ENCODE data around the gene NEO1. TPM values are rescaled to one million over a fixed set of nuclear protein-coding genes. Genes with fewer than 3 reads are reported as not detected.
"Not testable (repeated sequence)": the region's sequence is repeated elsewhere in the genome, so short reads cannot be mapped to it uniquely, and the experiment has no call there.

Gene NEO1
- total RNA-seq, 1 donor from 2014 or later = 44.6 TPM

DNA sequence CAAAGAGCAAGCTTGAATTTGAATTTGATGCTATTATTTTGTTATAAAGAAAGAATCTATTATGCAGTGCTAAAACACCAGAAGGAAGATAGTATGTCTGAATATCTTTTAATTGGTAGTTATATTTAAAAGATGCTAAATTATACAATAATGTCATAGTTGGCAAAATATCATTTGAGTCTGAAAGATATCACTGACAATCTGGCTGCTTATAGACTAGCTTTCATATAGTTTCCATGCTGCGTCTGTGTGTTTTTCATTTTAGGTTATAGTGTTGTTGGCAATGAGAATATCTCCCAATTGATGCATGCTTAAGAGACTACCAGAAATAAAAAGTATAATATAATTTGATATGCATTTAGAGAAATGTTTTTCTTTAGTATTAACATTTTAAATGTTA lies 142.9 kb downstream of the NEO1 start:
- no peak for DNase-seq (ENCODE audit: low read depth in 2 of 2)

DNA sequence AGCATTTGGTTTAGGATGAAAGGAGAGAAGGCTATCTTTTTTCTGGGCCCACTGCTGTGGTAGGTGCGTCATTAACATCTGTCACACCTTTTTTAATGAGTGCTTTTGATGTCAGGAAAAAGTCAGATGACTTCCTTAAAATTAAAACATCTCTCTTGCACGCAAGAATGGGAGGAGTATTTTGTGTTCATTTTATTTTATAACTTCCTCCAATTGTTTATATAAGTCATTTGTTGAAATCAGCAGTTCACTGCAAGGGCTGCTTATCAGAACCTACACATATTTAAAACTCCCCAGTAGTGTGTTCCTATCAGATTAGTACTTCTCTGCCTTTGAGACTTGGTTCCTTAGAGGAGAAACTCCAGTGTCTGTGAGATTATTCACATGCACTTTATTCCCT lies 143.8 kb downstream of the NEO1 start:
- DNase-seq (ENCODE audit: low read depth in 2 of 2) = peak in 1 of 2 donors; percentile 50

DNA sequence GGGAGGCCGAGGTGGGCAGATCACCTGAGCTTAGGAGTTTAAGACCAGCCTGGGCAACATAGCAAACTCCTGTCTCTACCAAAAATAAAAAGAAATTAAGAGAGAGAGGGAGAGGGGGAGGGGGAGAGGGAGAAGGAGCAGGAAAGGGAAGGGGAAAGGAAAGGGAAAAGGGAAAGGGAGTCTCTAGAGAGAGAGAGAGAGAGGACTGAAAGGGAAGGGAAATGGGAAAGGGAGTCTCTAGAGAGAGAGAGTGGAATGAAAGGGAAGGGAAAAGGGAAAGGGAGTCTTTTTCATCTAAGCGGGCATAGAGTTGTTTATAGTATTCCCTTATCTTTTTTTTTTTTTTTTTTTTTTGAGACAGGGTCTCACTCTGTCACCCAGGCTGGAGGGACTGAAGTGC lies 148.1 kb downstream of the NEO1 start:
- DNase-seq (ENCODE audit: low read depth in 2 of 2) = no peak

DNA sequence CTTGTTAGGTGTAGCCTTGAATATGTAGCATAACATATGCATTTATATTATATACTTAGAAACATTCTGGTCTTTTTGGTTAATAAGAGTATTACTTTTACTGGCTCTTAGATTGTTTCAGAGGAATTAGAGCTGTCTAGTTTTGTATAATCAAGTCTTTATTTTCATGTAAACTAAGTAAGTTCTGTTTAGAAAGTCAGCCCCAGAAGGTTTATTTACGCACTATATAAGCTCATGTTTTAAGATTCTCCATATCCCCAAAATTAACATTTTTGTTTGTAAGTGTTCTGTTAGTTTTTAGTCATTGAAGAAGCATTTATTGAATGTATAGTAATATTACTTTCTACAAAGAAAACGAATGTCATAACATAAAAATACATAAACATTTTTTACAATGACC lies 158.4 kb downstream of the NEO1 start:
- no peak for DNase-seq (ENCODE audit: low read depth in 2 of 2)

DNA sequence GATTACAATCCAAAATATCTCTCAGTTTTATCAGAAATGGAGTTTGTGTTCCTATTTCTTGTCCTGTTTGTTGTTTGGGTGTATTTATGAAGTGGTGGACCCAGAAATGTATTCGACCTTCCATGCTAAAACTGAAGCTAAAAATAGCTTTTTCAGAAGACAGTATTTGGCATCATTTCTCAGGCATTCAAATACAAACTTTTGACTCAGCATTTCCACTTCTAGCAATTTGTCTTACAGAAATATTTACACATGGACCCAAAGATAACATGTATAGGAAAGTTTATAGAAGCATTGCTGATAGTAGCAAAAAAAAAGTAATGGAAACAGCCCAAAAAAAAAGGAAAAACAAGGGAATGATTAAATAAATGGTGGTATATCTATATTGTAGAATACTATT lies 160.2 kb downstream of the NEO1 start:
- DNase-seq (ENCODE audit: low read depth in 2 of 2) = no peak

DNA sequence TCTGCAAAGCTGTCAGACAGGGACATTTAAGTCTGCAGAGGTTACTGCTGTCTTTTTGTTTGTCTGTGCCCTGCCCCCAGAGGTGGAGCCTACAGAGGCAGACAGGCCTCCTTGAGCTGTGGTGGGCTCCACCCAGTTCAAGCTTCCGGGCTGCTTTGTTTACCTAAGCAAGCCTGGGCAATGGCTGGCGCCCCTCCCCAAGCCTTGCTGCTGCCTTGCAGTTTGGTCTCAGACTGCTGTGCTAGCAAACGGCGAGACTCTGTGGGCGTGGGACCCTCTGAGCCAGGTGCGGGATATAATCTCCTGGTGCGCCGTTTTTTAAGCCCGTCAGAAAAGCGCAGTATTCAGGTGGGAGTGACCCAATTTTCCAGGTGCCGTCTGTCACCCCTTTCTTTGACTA lies 169.2 kb downstream of the NEO1 start:
- not testable (repeated sequence) for DNase-seq (ENCODE audit: low read depth in 2 of 2)

DNA sequence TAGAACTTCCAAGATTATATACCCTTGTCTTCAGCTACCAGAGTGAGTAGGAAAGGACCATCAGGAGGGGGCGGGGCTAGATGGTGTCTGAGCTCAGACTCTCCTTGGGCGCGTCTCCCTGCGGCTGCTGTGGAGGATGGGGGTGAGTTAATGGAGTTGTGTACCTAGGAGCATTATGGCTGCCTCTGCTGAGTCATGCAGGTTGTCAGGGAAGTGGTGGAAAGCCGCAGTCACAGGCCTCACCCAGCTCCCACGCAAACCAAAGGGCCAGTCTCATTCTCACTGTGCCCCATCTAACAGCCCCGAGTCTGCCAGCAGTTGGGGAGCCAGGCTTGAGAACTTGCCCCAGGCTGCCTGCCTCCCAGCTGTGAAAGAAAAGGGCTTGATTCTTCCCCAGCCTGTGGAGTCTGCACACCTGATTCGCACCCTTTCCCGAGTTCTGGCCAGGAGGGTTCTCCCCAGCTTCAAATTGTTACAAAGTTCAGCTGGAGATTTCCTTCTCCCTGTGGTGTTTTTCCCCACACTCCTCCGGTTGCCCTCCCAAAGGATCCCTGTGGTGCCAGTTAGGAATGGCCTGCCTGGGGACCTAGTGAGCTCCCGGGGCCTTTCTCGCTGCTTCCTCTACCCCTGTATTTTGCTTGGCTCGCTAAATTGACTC lies 173.2 kb downstream of the NEO1 start:
- DNase-seq (ENCODE audit: low read depth in 2 of 2) = no peak

DNA sequence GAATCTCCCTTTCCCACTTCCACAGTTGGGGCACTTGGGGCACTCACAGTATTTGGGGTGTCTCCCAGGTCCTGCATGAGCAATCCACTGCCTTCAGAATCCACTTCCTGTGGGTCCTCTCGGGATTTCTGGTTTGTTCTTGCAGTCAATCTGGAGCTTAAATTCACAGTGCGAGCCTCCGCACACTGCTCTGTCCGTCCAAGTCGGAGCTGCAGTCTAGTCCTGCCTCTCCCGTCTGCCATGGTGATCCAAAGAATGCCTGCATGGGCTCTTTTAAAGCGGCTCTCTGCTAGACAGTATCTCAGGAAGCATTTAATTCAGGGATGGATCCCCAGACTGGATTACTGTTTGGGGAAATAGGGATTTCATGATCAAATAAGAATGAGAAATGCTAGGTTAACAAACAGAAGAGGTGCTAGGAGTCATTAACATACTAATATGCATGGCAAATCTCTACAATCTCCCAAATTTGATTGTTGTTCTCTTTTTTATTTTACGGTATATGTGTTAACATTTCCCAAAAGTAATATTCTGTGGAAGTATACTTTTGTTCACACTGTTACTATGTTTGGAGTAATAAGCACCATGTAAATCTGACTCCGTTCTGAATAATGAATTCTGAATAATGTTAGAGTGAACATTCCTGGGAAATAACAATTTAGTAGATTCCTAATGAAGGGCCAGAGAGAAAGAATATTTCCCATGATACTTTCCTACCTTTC lies 174.0 kb downstream of the NEO1 start:
- no peak for DNase-seq (ENCODE audit: low read depth in 2 of 2)

DNA sequence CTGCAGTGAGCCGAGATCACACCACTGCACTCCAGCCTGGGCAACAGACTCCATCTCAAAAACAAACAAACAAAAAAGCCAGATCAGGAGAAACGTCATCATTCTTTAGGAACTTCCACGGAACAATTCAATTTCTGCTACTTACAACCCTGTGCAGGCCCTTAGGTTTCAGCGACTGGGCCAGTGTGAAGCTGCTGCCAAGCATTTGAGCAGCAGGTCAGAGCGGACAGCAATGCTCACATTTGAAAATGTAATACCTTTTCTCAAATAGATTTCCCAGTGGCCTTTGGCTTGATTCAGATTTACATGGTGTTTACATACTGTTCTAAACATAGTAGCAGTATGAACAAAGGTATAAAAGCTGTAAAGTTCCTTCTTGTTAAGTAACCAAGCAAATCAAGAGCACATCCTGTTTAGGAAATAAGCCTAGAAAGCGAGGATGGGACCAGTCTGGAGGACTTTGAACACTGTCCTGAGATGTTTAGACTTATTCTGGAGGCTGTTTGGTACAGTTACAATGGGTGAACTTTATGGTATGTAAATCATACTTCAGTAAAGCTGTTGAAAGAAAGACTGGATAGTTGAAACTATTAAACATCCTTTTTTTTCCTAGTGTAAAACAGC lies 175.3 kb downstream of the NEO1 start:
- DNase-seq (ENCODE audit: low read depth in 2 of 2) = no peak

DNA sequence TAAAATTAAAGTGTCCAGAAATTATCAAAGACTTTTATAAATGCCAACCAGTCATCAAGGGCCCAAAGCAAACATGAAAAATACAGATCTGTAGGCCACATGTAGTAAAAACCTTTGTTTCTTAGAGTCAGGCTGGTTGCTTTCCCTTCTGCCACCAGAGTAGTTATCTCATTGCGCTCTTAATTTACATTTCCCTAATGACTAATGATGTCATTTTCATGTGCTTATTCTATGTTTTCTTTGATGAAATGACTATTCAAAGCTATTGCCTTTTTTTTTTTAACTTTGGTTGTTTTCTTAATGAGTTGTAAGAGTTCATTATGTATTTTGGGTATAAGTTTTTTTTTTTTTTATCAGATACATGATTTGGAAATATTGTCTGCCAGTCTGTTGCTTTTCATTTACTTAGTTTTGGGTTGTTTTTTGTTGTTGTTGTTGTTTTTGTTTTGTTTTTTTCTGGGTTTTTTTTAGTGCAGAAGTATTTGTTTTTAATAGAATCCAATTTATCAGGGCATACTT lies 175.9 kb downstream of the NEO1 start:
- no peak for DNase-seq (ENCODE audit: low read depth in 2 of 2)

DNA sequence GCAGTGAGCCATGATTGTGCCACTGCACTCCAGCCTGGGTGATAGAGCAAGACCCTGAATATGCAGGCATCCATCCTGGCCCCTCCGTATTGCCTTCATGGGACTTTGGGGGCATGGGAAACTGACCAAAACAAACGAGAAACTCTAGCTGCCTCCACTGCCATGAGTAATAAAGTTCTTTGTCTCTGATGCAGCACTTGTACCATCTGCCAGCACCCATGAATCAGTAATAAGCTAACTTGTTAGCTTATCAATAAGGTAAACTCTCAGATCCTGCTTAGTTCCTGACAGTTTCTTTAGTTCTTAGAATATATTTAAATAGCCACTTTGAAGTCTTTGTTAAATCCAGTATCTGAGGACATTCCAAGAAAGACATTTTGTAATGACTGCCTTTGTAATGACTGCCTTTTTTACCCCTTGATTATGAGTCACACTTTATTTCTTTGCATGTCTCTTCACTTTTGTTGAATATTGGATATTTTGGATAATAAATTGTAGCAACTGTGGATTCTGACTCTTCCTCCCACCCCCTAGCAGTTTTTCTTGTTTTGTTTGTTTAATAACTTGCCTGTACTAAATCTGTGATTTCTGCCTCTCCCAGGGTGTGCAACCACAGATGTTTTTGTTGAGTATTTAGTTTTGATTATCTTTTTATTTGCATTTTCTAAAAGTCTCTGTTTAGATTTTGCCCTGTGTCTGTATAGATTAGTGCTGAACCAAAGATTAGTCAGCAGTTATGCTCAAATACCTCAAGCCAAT lies 179.6 kb downstream of the NEO1 start:
- DNase-seq (ENCODE audit: low read depth in 2 of 2) = no peak

DNA sequence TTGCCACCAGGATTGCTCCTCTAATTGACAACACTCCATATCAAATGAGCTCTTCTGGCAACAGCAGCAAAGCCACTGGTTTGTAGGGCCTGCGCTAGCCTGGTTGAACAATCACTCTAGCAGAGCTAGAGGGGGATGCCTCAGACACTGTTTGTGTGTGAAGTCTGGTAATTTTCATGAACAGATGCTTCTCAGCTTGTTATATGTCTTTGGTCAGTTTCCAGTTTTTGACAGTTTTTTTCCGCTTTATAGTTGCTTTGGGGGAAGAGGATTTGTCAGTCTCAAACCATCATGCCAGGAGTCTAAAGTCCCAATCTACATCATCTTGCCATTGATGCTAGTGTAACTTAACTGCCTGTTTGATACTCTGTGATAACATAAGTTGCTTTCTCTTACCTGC lies 180.5 kb downstream of the NEO1 start:
- DNase-seq (ENCODE audit: low read depth in 2 of 2) = no peak

DNA sequence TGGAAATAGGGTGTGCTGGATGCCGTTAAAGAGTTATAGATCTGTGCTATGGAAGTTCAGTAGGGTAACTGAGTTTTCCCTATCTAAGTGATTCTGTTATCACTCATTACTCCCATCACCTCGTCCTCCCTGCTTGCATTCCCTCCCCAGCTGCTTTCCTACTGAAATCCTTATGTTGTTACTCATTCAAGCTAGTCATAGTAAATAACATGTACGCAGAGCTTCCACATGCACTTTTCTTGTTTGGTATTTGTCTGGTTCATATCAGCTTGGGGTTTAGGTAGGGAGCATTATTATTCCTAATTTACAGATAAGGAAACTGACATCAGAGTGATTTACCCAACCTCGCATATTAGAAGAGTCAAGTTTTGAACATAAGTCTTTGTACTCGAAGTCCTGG lies 181.4 kb downstream of the NEO1 start:
- no peak for DNase-seq (ENCODE audit: low read depth in 2 of 2)

DNA sequence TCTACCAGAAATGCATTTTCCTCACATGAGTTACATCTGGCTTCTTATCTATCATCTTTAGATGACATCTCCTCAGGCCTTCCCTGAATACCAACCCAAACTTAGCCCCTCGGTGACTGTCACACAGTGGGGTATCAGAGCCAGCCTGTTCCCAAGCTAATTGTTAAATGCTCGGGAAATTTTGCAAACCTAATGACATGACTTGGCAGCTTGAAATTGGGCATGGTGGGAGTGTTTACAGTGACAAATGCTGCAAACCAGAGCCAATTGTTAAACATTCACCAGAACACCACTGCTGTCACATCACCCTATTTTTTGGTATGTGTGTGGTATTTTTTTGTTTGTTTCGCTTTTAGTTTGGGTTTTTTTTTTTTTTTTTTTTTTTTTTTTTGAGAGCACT lies 185.6 kb downstream of the NEO1 start:
- DNase-seq (ENCODE audit: low read depth in 2 of 2) = no peak

DNA sequence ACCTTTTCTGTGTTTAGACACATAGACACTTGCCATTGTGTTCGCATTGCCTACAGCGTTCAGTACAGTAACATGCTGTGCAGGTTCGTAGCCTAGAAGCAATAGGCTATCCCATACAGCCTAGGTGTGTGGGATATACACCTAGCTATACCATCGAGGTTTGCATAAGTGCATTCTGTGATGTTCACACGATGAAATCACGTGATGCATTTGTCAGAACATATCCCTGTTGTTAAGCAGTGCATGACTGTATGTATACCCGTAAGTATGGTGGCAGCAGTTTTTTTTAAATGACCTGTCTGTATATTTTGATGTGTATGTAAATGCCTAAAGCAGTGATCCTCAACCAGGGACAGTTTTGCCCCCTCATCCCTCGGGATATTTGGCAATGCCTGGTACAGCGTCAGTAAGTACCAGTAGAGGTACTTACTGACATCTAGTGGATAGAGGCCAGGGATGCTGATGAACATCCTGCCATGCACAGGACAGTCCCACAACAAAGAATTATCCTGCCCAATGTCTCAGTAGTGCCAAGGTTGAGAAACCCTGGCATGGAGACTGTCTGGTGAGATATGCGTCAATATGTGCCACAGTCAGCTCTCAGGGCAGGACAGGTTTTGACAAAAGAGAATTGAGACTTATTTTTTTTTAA lies 187.4 kb downstream of the NEO1 start:
- DNase-seq (ENCODE audit: low read depth in 2 of 2) = peak in 1 of 2 donors; percentile 65

DNA sequence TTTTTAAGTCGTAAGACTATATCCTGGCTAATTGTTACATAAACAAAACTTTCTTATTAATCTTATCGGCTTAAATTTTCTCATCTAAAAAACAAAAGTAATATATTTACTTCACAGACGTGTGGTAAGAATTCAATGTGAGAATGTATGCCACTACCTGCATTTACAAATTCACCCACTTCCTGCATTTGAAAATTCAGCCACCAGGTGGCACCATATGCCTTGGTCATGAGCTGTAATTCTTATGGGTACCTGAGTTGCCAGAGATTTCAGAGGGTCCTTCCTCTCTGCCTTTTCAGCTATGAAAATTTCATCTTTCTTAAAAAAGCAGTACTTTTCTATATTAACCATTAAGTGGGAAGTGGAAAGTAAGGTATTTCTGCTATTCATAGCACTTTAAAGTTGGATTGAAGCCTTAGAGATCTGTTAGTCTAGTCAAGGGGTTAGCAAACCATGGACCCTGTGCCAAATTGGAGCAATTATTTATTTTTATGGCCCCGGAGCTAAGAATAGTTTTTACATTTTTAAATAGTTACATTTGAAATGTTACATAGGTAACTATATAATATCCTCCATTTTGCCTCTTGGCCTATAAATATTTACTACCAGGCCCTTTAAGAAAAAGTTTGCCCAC lies 188.7 kb downstream of the NEO1 start:
- peak; percentile 65 to 82 for DNase-seq (ENCODE audit: low read depth in 2 of 2)

DNA sequence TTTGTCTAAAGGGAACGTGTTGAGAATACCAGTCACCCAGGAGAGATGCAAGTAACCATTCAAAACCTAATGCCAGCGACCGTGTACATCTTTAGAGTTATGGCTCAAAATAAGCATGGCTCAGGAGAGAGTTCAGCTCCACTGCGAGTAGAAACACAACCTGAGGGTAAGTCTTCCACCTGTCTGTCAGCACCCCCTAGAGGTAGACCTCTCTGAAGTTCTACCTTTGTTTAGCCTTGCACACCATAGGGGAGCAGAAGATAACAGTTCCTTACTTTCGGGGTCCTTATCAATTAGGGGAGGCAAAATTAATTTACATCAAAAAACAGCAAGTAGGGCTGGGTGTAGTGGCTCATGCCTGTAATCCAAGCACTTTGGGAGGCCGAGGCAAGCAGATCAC lies 192.1 kb downstream of the NEO1 start:
- peak in 1 of 2 donors; percentile 60 for DNase-seq (ENCODE audit: low read depth in 2 of 2)

DNA sequence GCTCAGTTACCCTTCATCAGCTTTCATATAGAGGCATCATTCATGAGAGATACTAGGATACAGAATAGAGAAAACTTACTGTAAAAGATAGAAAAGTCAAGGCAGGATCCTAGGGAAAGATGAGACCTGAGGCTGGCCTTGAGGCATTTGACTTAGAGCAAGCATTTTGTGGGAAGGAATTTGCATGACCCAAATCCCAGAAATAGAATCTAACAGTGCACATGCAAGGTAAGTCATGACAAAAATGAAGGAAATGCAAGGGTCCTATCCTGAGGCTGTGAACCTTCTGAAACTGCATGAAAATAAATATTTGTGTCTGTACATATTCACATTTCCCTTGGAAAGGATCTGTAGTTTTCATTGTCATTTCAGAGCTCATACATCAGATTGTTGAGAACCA lies 194.2 kb downstream of the NEO1 start:
- DNase-seq (ENCODE audit: low read depth in 2 of 2) = no peak

DNA sequence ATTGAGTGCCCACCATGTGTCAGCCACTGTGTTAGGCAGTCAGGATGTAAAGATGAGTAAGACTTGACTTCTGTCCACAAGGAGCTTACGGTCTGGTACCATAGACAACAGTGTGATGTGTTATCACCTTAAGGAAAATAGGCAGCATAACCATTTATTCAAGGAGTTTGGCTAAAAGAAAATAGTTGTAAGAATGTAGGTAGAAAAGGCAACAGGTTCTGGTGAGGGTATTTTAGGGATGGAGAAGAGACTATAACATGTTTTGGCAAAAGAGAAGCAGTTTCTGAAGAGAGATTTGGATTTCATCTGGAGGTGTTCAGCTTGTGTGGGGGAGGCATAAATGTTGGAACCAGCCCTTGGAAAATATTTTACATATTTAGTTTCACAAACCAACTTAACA lies 194.6 kb downstream of the NEO1 start:
- DNase-seq (ENCODE audit: low read depth in 2 of 2) = no peak

DNA sequence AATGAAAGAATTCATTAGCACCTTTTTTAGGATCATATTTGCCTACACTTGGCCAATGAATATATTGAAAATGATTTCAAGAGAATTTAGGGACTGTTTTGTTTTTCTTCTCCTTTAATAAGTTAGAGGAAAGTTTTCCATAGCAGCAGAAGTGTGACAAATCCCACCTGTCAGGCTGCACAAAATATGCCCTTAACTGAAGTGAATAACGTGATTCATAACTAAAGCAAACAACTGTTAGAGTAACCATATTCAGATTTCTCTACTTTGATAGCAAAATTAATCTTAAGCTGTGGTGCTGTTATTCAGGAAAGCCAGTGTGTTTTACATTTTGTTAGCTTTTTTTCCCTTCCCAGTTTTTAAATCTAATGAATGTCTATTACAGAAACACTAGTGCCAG lies 195.1 kb downstream of the NEO1 start:
- no peak for DNase-seq (ENCODE audit: low read depth in 2 of 2)

DNA sequence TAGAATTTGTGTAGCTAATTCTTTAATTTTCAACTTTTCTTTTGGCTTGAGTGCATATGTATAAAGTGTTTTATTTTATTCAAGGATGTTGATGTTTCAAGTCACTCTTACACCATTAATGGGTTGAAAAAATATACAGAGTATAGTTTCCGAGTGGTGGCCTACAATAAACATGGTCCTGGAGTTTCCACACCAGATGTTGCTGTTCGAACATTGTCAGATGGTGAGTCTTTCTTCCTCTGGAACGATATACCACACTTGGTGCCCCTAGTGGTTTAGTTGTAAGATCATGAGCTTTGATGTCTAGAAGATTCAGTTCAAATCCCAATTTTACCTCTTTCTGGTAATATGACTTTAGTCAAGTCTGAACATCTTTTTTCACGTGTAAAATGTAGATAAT lies 197.2 kb downstream of the NEO1 start:
- DNase-seq (ENCODE audit: low read depth in 2 of 2) = no peak
